NT2/D1 (cell line): ENCODE data around the gene FOXL3.

Experiments
- DNase-seq: peaks from one replicate; pipeline ENCODE4 v3.0.0-alpha.2; 2011; ENCODE audit warnings: low read depth, low spot score
- H3K27me3 ChIP-seq: 2 replicates; pipeline ENCODE4 v1.6.0; 2011; ENCODE audit warnings: mild to moderate bottlenecking; ENCODE audit not compliant: insufficient read length, insufficient read depth
- H3K36me3 ChIP-seq: 2 replicates; pipeline ENCODE4 v1.6.1; 2011; ENCODE audit warnings: mild to moderate bottlenecking, low read length, mixed read lengths; ENCODE audit not compliant: insufficient read depth, insufficient read length
- H3K4me1 ChIP-seq: 2 replicates; pipeline ENCODE4 v1.5.1; 2011; ENCODE audit not compliant: insufficient read depth, insufficient read length
- H3K4me3 ChIP-seq: 2 replicates; pipeline ENCODE4 v1.5.1; 2011; ENCODE audit warnings: low read depth; ENCODE audit not compliant: insufficient read length
- H3K9ac ChIP-seq: 2 replicates; pipeline ENCODE4 v1.6.0; 2011; ENCODE audit warnings: low read depth; ENCODE audit not compliant: insufficient read length
- H3K9me3 ChIP-seq: 2 replicates; pipeline ENCODE4 v1.5.1; 2011; ENCODE audit warnings: mild to moderate bottlenecking, low read length; ENCODE audit not compliant: insufficient read depth
- SUZ12 ChIP-seq: IDR thresholded peaks from 2 replicates; pipeline ENCODE4 v1.6.1; 2011; ENCODE audit not compliant: insufficient read length, insufficient read depth; ENCODE audit errors: extremely low read depth
- YY1 ChIP-seq: IDR thresholded peaks from 2 replicates; pipeline ENCODE4 v1.6.1; 2011; ENCODE audit not compliant: insufficient read length, insufficient read depth
- ZNF274 ChIP-seq: IDR thresholded peaks from 2 replicates; pipeline ENCODE4 v1.6.1; 2011; ENCODE audit warnings: mild to moderate bottlenecking, low read depth, low read length

The FOXL3 gene

DNA sequence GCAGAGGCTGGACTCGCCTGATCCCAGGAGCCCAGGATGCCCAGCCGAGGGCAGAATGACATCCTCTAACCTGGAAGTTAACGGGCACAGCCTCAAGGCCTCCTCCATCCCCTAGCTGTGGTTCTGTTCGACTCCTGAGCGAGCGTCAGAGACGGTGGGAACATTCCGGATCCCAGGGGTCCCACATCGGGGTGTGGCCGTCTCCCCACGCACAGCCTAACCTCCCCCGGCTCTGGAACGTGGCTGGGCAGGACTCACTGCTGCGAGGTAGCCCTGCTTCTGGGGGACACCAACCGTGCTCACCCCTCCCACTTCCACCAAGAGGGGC lies 8.4 kb downstream of the FOXL3 start:
- H3K9me3 ChIP-seq: no peaks in the 10 kb centered on the region
- no peaks in the 10 kb centered on the region for H3K36me3 ChIP-seq
- H3K9ac ChIP-seq: no peak overlapping the region
- H3K4me1 ChIP-seq: peaks cover 9% of the 10 kb centered on the region
- no peak for DNase-seq
- no peaks in the 10 kb centered on the region for H3K27me3 ChIP-seq
- no peak overlapping the region for H3K4me3 ChIP-seq
- TF ChIP-seq ZNF274: no peak
- TF ChIP-seq YY1: no peak
- no peak for TF ChIP-seq SUZ12

- no peak for TF ChIP-seq YY1
- TF ChIP-seq SUZ12: no peak
- no peak for TF ChIP-seq ZNF274
- DNase-seq: no peak
- Histone ChIP-seq H3K4me3 (no peak overlapping the region), H3K36me3 (no peaks in the 10 kb centered on the region), H3K27me3 (no peaks in the 10 kb centered on the region), H3K4me1 (peaks cover 9% of the 10 kb centered on the region), H3K9me3 (no peaks in the 10 kb centered on the region), H3K9ac (no peak overlapping the region)
Observed at GRCh38 chr7:298743-299142, 8.8 kb downstream of the FOXL3 start.

DNA sequence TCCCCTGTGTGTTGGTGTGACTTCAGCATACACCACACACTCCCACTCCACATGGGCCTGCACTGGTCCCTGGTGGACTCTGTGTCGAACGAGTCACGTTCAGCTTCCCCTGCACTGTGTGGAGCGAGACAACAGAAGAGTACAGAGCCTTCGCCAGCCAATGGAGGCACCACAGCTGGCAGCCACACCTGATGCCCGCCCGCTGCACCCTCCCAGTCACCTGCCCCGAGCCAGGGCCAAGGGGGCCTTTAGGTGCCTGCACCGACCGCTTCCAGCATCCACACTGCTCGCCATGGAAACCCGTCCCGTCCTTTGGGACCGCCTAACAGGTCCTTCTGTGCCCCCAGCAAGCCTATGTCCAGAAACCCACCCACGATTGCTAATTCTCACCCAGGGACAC lies 9.2 kb downstream of the FOXL3 start:
- Histone ChIP-seq H3K4me3 (no peak overlapping the region), H3K4me1 (peaks cover 9% of the 10 kb centered on the region), H3K27me3 (no peaks in the 10 kb centered on the region), H3K9me3 (no peaks in the 10 kb centered on the region), H3K36me3 (no peaks in the 10 kb centered on the region), H3K9ac (no peak overlapping the region)
- no peak for TF ChIP-seq ZNF274
- TF ChIP-seq YY1: no peak
- no peak for TF ChIP-seq SUZ12
- no peak for DNase-seq

- TF ChIP-seq SUZ12 (no peak), YY1 (no peak), ZNF274 (no peak)
- peaks cover 9% of the 10 kb centered on the region for H3K4me1 ChIP-seq
- H3K27me3 ChIP-seq: no peaks in the 10 kb centered on the region
- H3K9me3 ChIP-seq: no peaks in the 10 kb centered on the region
- no peak for DNase-seq
- no peaks in the 10 kb centered on the region for H3K36me3 ChIP-seq
- no peak overlapping the region for H3K9ac ChIP-seq
- no peak overlapping the region for H3K4me3 ChIP-seq
Observed at GRCh38 chr7:299628-300027, 9.7 kb downstream of the FOXL3 start.

DNA sequence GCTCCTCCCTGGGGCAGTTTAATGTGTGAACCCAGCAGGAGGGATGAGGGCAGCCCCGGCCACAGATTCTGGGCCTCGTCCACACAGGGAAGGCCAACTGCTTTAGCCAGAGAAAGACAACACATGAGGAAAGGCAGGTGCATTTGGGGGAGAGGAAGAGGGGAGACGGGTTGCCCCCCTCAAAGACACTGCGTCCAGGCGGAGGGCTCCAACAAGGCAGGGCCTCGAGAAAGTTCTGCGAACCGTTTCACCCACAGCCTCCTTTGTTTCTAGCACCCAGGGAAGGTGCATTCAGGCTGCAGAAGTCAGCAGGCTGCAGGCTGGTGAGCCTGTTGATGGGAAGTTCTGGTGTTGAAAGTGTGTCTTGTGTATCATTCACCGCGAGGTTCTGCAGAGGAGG lies 10.1 kb downstream of the FOXL3 start:
- Histone ChIP-seq H3K36me3 (no peaks in the 10 kb centered on the region), H3K4me1 (peaks cover 5% of the 10 kb centered on the region), H3K9ac (no peak overlapping the region), H3K27me3 (no peaks in the 10 kb centered on the region), H3K4me3 (no peak overlapping the region), H3K9me3 (no peaks in the 10 kb centered on the region)
- no peak for DNase-seq
- TF ChIP-seq SUZ12 (no peak), ZNF274 (no peak), YY1 (no peak)

DNA sequence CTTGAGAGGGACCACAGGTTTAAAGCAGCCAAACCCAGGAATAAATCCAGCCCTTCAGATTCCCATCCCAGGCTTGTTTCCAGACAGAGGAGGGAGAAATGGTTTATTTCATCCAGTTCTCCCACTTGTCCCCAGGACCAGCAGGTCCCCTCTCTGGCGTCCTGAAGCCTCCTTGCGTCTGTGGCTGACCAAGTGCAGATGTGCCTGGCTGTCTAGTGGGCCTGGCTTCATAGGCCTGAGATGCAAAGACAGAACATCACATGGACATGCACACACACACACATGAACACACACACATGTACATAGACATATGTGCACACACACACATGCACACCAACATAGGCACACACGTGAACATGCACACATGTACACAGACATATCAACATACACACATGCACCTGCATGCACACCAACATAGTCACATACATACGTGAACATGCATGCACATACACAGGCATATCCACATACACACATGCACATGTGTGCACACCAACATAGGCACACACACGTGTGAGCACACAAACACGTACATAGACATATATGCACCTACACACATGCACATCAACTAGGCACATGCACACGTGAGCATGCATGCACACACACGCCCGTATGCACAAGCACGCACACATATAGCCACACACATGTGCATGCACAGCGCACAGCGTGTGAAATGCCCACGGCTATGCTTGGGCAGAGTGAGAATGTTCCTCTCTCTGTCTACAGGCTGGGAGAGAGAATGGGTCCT lies 10.7 kb downstream of the FOXL3 start:
- no peak overlapping the region for H3K9ac ChIP-seq
- TF ChIP-seq SUZ12 (no peak), ZNF274 (no peak), YY1 (no peak)
- no peaks in the 10 kb centered on the region for H3K27me3 ChIP-seq
- no peaks in the 10 kb centered on the region for H3K36me3 ChIP-seq
- no peak for DNase-seq
- H3K9me3 ChIP-seq: no peaks in the 10 kb centered on the region
- H3K4me1 ChIP-seq: peaks cover 3% of the 10 kb centered on the region
- no peak overlapping the region for H3K4me3 ChIP-seq

DNA sequence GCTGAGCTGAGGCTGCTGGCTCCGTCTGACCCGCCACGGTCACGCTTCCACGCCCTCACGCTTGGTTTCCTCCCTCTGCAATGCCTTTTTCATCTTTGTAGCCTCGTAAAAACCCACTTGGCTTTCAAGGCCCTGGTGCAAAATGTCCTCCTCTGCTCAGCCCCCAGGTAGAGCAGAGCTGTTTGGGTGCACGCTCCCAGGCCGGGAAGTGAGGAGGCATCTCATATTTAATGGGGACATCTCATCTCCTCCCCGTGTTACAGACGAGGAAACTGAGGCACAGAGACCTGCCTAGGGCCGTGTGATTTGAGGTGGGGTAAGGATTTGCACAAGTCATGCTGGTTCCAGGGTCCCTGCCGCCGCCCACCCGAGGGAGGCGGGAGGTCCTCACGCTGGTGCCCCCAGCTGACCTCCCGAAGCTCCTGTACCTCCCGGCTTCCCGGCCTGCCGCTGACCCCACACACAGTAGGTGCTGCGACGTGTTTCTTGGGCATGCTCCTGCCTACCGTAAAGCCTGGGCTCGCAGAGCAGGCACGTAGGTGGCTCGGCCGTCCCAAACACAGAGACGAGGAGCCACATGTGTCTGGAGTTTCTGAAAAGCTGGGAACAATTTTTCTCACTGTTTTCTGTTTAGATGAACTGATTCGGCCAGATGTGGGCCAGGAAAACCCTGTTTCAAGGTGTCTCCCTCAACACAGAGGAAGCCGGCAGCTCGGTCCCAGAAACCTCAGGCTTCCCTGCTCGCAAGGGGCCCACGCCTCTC lies 11.5 kb downstream of the FOXL3 start:
- no peak for TF ChIP-seq YY1
- no peak for TF ChIP-seq ZNF274
- TF ChIP-seq SUZ12: no peak
- DNase-seq: no peak
- no peaks in the 10 kb centered on the region for H3K27me3 ChIP-seq
- no peak overlapping the region for H3K4me3 ChIP-seq
- no peaks in the 10 kb centered on the region for H3K36me3 ChIP-seq
- peaks cover 3% of the 10 kb centered on the region for H3K4me1 ChIP-seq
- H3K9me3 ChIP-seq: no peaks in the 10 kb centered on the region
- H3K9ac ChIP-seq: no peak overlapping the region
